ENCODE measurements around the gene CARD10. TPM values are rescaled to one million over a fixed set of nuclear protein-coding genes. Genes with fewer than 3 reads are reported as not detected.

Gene CARD10
- total and polyA plus RNA-seq, 2 of the 13 experiments (the other 11 are each of a cell fraction or from before 2014, with no cell fraction given): 35.2 to 55.8 TPM

DNA sequence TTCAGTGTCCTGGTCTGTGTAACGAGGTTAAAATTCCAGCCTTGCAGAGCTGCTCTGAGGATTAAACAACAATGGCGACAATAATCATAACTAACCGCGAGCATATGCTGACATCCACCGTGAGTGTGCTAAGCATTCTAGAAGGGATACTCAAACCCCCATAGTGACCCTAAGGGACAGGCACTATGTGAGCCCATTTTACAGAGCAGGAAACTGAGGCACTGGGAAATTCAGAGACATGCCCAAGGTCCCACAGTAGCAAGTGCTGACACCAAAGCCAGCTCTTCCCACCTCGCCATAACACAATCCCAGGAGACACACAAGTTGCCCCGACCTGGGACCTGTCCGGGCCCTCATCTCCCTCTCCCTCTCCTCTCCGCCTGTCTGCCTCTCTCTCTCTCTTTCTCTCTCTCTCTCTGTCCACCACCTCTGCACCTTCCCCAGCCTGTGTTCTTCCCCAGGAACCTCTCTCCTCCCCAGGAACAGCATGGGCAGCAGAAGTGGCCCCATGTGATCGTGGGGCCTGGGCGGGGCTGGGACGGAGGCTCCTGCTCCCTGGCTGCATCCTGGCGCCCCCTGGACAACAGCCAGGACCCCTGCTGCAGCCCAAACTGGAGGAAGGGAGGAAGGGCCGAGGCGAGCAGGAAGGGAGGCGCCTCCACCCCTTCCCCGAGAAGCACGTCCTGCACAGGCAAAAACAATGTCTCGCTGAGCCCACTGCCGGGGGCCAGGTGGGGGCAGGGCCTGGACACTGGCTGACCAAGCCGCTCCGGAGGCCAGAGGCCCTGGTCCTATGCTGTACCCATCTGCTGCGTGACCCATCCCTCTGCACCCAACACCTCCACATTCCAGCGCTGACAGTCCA is 18.2 kb downstream of the CARD10 start (continued):
- peak; percentile 17; the same call in 1 of the 2 replicates for TF ChIP-seq AKAP8 (CRISPR knock-in tag; IDR thresholded peaks at IDR 0.05)
- TF ChIP-seq MXD4 (CRISPR knock-in tag; IDR thresholded peaks at IDR 0.05): no peak; the same call in 1 of the 2 replicates
- 0 out of 2 replicates have a peak, but pooled peaks have one; percentile 11 for TF ChIP-seq ZNF234 (CRISPR knock-in tag; conservative IDR thresholded peaks at IDR 0.05)
- TF ChIP-seq ZNF567 (CRISPR knock-in tag; IDR thresholded peaks at IDR 0.05; ENCODE audit: borderline replicate concordance): peak; percentile 77; the same call in 1 of the 2 replicates
- 0 out of 2 replicates have a peak, but pooled peaks have one; percentile 32 for TF ChIP-seq CHD4 (IDR thresholded peaks at IDR 0.05; ENCODE audit: borderline replicate concordance, low read length)
- no peak for TF ChIP-seq ZNF709 (CRISPR knock-in tag; IDR thresholded peaks at IDR 0.05)
- TF ChIP-seq, protein P1, sequence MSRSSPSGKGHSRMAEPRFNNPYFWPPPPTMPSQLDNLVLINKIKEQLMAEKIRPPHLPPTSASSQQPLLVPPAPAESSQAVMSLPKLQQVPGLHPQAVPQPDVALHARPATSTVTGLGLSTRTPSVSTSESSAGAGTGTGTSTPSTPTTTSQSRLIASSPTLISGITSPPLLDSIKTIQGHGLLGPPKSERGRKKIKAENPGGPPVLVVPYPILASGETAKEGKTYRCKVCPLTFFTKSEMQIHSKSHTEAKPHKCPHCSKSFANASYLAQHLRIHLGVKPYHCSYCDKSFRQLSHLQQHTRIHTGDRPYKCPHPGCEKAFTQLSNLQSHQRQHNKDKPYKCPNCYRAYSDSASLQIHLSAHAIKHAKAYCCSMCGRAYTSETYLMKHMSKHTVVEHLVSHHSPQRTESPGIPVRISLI (CRISPR knock-in tag; IDR thresholded peaks at IDR 0.05; ENCODE audit: borderline replicate concordance): peak; percentile 12; the same call in 1 of the 2 replicates
- TF ChIP-seq HNF4A (CRISPR knock-in tag; IDR thresholded peaks at IDR 0.05): no peak
- TF ChIP-seq CBX1 (IDR thresholded peaks at IDR 0.05; ENCODE audit: low read depth): peak; percentile 36
- TF ChIP-seq SSRP1 (CRISPR knock-in tag; IDR thresholded peaks at IDR 0.05): no peak
- TF ChIP-seq, protein P2, sequence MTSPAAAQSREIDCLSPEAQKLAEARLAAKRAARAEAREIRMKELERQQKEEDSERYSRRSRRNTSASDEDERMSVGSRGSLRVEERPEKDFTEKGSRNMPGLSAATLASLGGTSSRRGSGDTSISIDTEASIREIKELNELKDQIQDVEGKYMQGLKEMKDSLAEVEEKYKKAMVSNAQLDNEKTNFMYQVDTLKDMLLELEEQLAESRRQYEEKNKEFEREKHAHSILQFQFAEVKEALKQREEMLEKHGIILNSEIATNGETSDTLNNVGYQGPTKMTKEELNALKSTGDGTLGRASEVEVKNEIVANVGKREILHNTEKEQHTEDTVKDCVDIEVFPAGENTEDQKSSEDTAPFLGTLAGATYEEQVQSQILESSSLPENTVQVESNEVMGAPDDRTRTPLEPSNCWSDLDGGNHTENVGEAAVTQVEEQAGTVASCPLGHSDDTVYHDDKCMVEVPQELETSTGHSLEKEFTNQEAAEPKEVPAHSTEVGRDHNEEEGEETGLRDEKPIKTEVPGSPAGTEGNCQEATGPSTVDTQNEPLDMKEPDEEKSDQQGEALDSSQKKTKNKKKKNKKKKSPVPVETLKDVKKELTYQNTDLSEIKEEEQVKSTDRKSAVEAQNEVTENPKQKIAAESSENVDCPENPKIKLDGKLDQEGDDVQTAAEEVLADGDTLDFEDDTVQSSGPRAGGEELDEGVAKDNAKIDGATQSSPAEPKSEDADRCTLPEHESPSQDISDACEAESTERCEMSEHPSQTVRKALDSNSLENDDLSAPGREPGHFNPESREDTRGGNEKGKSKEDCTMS (CRISPR knock-in tag; conservative IDR thresholded peaks at IDR 0.05): no peak
- peak; percentile 53 for TF ChIP-seq AGO1 (IDR thresholded peaks at IDR 0.05; ENCODE audit: low read depth, low read length, poor library complexity, severe bottlenecking)
- peak; percentile 87 for TF ChIP-seq ZMYM3 (CRISPR knock-in tag; IDR thresholded peaks at IDR 0.05)
- TF ChIP-seq, protein P3, sequence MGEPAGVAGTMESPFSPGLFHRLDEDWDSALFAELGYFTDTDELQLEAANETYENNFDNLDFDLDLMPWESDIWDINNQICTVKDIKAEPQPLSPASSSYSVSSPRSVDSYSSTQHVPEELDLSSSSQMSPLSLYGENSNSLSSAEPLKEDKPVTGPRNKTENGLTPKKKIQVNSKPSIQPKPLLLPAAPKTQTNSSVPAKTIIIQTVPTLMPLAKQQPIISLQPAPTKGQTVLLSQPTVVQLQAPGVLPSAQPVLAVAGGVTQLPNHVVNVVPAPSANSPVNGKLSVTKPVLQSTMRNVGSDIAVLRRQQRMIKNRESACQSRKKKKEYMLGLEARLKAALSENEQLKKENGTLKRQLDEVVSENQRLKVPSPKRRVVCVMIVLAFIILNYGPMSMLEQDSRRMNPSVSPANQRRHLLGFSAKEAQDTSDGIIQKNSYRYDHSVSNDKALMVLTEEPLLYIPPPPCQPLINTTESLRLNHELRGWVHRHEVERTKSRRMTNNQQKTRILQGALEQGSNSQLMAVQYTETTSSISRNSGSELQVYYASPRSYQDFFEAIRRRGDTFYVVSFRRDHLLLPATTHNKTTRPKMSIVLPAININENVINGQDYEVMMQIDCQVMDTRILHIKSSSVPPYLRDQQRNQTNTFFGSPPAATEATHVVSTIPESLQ (CRISPR knock-in tag; conservative IDR thresholded peaks at IDR 0.05): 0 out of 2 replicates have a peak, but pooled peaks have one; percentile 40
- TF ChIP-seq PTBP1 (IDR thresholded peaks at IDR 0.05; ENCODE audit: low read depth, low read length, poor library complexity, severe bottlenecking): peak; percentile 54
- TF ChIP-seq, protein P4, sequence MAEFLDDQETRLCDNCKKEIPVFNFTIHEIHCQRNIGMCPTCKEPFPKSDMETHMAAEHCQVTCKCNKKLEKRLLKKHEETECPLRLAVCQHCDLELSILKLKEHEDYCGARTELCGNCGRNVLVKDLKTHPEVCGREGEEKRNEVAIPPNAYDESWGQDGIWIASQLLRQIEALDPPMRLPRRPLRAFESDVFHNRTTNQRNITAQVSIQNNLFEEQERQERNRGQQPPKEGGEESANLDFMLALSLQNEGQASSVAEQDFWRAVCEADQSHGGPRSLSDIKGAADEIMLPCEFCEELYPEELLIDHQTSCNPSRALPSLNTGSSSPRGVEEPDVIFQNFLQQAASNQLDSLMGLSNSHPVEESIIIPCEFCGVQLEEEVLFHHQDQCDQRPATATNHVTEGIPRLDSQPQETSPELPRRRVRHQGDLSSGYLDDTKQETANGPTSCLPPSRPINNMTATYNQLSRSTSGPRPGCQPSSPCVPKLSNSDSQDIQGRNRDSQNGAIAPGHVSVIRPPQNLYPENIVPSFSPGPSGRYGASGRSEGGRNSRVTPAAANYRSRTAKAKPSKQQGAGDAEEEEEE (CRISPR knock-in tag; IDR thresholded peaks at IDR 0.05; ENCODE audit: borderline replicate concordance): 0 out of 2 replicates have a peak, but pooled peaks have one; percentile 36
- 0 out of 2 replicates have a peak, but pooled peaks have one; percentile 43 for TF ChIP-seq KDM1A (CRISPR knock-in tag; IDR thresholded peaks at IDR 0.05)

Data from HepG2 (cell line).